ENCODE results near the gene TBC1D9B.

Gene TBC1D9B

DNA sequence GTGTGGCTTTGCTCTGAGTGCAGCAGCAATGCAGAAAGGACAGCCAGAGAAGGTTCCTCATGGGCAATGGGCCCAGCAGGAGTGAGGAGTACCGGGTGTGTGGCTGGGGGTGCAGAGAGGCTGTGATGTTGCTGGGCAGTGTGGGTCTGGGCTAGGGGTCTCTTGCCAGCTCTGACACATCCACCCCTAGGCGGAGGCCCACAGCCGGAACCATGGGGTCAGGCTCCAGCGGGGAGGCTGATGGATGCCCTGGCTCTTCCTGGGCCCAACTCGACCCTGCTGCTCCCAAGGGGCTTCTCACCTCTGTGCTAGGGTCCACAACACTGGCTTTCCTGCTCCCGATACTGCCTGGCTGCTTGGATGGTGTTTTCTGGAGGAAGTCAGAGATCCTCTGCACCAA is 19.9 kb downstream of the TBC1D9B start:
- TF ChIP-seq, protein P1, sequence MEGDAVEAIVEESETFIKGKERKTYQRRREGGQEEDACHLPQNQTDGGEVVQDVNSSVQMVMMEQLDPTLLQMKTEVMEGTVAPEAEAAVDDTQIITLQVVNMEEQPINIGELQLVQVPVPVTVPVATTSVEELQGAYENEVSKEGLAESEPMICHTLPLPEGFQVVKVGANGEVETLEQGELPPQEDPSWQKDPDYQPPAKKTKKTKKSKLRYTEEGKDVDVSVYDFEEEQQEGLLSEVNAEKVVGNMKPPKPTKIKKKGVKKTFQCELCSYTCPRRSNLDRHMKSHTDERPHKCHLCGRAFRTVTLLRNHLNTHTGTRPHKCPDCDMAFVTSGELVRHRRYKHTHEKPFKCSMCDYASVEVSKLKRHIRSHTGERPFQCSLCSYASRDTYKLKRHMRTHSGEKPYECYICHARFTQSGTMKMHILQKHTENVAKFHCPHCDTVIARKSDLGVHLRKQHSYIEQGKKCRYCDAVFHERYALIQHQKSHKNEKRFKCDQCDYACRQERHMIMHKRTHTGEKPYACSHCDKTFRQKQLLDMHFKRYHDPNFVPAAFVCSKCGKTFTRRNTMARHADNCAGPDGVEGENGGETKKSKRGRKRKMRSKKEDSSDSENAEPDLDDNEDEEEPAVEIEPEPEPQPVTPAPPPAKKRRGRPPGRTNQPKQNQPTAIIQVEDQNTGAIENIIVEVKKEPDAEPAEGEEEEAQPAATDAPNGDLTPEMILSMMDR (IDR thresholded peaks at IDR 0.05; ENCODE audit: low read depth, low read length, missing control alignments) = no peak
- H3K4me3 ChIP-seq (ENCODE audit: low read depth, low read length) = no peak overlapping the region
- no peak for DNase-seq (ENCODE audit: low read depth)

DNA sequence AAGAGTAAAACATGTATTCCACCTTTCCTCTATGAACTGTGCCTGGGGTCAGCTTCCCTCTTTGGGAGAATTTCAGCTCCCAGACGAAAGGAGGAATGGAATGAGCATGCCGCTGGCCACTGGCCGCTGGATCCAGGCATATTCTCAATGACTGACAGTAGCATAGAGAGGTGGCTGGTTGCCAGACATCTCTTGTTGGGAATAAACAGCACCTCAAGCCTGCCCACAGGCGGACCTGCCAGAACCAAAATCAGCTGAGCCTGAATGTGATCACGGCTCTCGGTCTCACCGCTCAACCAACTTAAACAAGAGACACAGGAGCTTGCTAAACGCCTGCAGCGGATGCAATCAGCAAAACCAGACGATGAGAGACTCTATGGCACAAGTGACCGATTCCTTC is 20.6 kb downstream of the TBC1D9B start:
- TF ChIP-seq, protein P1 (IDR thresholded peaks at IDR 0.05; ENCODE audit: low read depth, low read length, missing control alignments) = no peak
- DNase-seq (ENCODE audit: low read depth) = no peak
- no peak overlapping the region for H3K4me3 ChIP-seq (ENCODE audit: low read depth, low read length)

DNA sequence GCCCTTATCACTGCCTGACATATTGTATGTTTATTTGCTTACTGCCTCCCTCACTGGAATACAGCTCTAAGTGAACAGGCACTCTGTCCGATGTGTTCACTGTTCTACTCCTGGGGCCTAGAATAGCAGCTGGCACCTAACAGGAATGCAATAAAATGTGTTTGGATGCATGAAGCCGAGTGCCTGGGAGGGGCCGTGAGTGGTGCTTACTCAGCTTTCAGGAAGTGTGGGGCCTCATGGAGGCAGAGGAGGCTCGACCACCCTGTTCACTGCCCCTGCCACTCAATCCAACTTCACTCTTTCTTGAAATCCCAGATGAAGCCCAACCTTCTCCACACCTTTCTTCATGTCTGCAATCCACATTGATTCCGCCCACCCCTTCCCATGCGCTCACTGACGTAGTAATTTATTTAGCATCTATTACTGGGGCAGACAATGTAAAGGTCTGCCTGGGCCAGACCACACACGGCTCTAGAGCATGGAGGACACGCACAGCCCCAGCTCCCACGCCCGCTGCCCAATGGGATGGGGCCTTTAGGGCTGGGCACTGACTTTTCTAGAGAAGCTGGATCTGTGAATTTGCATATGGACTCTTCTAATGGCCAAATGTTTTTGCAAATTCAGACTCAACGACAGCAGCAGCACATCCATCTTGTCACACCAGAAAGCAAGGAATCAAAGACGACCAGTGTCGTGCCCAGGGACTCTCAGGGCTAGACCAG is 21.3 kb downstream of the TBC1D9B start:
- H3K4me3 ChIP-seq (ENCODE audit: low read depth, low read length) = no peak overlapping the region
- TF ChIP-seq, protein P1 (IDR thresholded peaks at IDR 0.05; ENCODE audit: low read depth, low read length, missing control alignments) = no peak
- DNase-seq (ENCODE audit: low read depth) = no peak

DNA sequence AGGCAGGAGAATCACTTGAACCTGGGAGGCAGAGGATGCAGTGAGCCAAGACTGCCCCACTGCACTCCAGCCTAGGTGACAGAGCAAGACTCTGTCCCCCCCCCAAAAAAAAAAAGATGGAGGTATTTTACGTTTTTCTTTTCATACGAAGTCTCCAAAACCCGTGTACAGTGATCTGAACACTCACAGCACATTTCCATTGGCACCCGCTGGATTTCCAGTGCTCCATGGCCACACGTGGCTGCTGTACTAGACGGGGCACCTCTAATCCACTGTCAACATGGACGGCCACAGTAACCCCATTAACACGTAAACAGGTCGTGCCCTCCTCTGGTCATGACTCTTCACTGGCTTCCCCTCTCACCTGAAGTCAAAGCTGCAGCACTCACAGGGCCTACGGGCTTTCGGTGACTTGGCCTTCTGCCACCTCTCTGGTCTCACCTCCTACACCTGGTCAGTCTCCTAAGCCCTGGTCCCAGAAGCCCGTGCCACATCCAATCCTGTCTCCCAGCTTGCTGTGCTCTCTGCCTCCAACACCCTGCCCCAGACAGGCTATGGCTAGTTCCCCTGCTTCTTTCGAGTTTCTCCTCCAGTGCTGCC is 22.1 kb downstream of the TBC1D9B start:
- TF ChIP-seq, protein P1 (IDR thresholded peaks at IDR 0.05; ENCODE audit: low read depth, low read length, missing control alignments) = no peak
- no peak overlapping the region for H3K4me3 ChIP-seq (ENCODE audit: low read depth, low read length)
- no peak for DNase-seq (ENCODE audit: low read depth)

DNA sequence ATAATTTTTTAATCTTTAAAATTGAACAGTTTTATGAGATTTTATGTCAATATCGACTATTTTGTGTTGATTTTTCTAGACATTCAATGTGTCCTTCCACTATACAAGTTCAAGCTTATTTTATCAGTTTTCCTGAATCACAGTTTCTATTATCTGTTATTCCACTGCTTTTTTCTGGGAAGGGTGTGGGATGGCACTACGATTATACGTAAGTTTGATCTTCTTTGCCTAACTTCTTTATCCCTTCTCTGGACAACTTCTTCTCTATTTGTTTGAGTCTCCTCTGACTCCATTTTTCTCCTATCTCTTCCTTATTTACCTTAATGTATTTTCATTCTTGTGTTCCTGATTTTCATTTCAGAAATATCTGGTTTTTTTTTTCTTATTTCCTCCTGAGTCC is 24.5 kb downstream of the TBC1D9B start:
- H3K4me3 ChIP-seq (ENCODE audit: low read depth, low read length) = no peak overlapping the region
- TF ChIP-seq, protein P1 (IDR thresholded peaks at IDR 0.05; ENCODE audit: low read depth, low read length, missing control alignments) = no peak

DNA sequence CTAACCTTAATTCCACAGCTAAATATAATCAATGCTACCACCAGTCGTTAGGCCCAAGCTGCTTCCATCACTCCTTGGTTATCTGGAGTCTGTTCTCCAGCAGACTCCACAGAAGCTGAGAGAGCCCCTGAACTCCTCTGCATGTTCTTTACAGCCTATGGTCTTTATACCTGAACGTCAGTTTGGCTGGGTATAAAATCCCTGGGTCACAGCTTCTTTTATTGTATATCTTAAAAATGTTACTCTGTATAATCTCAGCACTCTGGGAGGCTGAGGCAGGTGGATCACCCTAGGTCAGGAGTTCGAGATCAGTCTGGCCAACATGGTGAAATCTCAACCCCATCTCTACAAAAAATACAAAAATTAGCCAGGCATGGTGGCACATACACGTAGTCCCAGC is 25.4 kb downstream of the TBC1D9B start:
- TF ChIP-seq, protein P1 (IDR thresholded peaks at IDR 0.05; ENCODE audit: low read depth, low read length, missing control alignments) = no peak
- DNase-seq (ENCODE audit: low read depth) = no peak
- H3K4me3 ChIP-seq (ENCODE audit: low read depth, low read length) = no peak overlapping the region

More for the DNA sequence above, 24.5 kb downstream of the TBC1D9B start:
- no peak for DNase-seq (ENCODE audit: low read depth)

Measured in GM12864 (cell line).